Raji (cell line): ENCODE data around the gene STX2.
A peak's percentile ranks its signal among the peaks of the same experiment; 100 is the strongest.

ENCODE experiments used
- POLR2A ChIP-seq: IDR thresholded peaks from 2 replicates; pipeline ENCODE4 v1.6.1; 2011; ENCODE audit warnings: low read depth, low read length, control low read depth; ENCODE audit not compliant: insufficient read depth

Gene STX2

DNA sequence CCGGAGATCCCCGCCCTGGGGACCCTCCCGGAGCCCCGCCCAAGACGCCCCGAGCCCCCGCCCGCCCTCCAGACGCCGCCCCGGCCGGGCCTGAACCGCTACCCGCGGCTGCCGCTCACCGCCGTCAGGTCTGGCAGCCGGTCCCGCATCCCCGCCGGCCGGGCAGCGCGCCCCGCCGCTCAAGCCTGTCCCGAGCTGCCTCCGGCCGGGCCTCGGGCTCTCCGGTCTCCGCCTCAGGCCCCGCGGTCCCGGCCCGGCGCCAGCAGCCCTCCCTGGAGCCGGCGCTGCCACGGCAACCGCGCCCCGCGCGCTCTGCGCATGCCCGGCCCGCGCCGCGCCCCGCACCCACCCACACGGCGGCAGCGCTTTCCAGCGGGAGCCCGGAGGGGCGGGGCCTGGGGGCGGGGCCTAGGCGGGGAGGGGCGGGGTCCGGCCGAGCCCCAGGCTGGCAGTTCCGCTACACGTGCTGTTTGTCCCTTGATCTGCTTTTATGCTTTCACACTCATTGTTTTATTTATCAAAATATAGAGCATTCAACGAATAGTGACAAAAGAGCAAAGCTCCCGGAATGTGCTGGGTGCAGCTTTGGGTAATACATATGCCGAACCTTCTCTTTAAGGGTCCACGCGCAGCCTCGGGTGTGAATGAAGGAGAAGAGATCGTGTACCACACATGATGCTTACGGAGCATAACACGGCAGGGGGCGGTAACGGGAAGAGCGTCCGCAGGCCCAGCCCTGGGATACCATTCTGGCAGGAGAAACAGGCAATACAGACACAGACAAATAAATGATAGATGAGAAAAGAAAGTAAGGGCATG, at the start of gene STX2:
STX2 (minus strand) TSS at position 300 of the 819 bp plus-strand sequence; CDS start at position 149, 151 bp downstream.
- TF ChIP-seq POLR2A: peak; percentile 54

GRCh38 chr12:130881548-130881947, 42.5 kb upstream of the STX2 start:
- no peak for TF ChIP-seq POLR2A

DNA sequence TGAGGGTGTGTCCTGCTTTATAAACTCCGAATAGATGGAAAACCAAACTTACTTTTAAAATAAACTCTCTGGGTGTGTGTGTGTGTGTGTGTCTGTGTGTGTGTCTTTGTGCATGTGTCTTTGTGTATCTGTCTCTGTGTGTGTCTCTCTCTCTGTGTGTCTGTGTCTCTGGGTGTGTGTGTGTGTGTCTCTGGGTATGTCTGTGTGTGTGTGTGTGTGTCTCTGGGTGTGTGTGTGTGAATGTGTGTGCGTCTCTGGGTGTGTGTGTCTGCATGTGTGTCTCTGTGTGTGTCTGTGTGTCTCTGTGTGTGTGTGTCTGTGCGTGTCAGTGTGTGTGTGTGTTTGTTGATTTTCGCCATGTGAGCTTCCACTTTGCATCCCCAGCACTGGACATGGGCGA, 42.0 kb upstream of the STX2 start:
- TF ChIP-seq POLR2A: no peak

GRCh38 chr12:130880411-130880885, 41.4 kb upstream of the STX2 start:
- TF ChIP-seq POLR2A: no peak

- no peak for TF ChIP-seq POLR2A
These were observed 40.8 kb upstream of the STX2 start for GRCh38 chr12:130879781-130880389.

DNA sequence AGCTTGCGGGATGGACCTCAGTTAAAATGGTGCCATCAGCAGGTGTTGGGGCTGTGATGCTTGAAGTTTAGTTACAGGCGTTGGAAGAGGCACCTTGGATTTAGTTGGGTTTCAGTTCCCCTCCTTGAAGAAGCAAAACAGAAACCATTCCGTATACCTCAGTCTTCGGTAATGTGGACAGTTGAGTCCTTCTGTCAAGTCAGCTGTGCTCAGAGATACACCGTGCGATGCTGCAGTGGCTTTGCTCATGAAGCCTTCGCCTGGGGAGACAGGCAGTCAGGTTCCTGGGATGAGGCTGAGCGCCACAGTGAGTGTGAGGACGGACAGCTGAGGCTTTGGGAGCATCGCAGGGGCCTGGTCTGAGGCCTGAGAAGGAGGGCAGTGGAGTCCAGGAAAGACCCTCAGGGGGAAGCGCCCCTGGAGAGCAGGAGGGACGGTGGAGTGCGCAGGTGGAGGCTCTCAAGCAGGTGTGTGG, 40.2 kb upstream of the STX2 start:
- no peak for TF ChIP-seq POLR2A

GRCh38 chr12:130878193-130879185, 39.4 kb upstream of the STX2 start:
- TF ChIP-seq POLR2A: no peak; the same call in 1 of the 2 replicates

- TF ChIP-seq POLR2A: no peak
These were observed 38.3 kb upstream of the STX2 start for GRCh38 chr12:130877333-130877732.

- TF ChIP-seq POLR2A: no peak
These were observed 37.7 kb upstream of the STX2 start for GRCh38 chr12:130876758-130877157.

DNA sequence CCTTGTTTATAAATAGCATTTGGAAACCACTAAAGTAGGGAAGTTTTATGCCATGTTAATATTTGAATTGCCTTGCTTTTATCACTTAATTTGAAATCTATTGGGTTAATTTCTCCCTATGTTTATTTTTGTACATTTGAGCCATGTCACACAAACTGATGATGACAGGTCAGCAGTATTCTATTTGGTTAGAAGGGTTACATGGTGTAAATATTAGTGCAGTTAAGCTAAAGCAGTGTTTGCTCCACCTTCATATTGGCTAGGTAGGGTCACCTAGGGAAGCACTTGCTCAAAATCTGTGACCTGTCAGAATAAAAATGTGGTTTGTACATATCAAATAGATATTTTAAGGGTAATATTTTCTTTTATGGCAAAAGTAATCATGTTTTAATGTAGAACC, 37.2 kb upstream of the STX2 start:
- no peak for TF ChIP-seq POLR2A

DNA sequence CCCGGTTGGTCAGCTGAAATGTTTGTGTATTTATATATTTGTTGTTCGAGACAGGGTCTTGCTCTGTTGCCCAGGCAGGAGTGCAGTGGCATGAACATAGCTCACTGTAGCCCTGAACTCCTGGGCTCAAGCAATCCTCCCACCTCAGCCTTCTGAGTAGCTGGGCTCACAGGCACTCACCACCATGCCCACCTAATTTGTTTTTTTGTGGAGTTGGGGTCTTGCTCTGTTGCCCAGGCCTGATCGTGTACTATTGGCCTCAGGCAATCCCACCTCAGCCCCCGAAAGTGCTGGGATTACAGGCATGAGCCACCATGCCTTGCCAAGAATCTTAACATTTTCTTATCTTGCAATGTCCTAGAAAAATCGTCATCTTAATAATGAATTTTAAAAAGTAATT, 36.1 kb upstream of the STX2 start:
- TF ChIP-seq POLR2A: no peak

DNA sequence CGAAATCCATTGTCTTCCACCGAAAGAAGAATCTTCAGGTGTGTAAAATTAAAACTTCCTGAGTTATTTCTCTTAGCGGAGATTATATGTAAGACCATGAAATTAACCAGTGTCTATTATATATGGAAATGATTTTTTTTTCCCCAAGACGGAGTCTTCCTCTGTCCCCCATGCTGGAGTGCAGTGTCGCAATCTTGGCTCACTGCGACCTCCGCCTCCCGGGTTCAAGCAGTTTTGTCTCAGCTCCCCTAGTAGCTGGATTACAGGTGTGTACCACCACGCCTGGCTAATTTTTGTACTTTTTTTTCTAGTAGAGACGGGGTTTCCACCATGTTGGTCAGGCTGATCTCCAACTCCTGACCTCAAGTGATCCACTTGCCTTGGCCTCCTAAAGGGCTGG, 35.6 kb upstream of the STX2 start:
- TF ChIP-seq POLR2A: no peak

GRCh38 chr12:130873825-130874224, 34.8 kb upstream of the STX2 start:
- no peak for TF ChIP-seq POLR2A

DNA sequence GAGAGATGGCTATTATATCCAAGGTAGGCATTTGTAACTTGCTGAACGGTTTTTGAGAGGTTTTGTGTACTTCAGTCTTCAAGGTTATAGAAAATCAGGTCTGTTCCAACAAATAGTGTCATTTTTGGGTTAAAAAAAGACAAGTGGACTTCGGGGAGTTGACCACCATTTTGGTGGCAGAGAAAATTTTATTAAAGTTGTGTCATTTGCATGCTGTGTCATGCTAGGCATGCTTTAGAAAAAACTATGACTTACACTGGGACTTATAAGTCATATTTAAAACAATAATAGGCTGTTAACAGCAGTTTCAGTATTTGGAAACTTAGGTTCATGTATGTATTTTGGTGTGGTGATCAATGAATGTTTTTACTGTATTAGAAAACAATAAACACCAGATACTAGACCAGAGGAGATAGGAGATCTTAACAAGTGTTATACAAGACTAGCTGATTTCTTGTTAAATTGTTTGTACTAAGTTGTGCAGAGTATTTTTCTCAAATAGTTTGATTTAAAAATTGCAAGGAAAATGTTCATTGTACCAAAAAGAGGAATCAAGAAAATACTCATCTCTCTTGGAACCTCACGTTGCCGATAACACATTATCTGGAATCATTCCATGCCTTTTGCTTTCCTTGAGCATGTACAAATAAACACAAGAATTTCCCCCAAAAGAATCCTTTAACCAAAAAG, 34.2 kb upstream of the STX2 start:
- TF ChIP-seq POLR2A: no peak

DNA sequence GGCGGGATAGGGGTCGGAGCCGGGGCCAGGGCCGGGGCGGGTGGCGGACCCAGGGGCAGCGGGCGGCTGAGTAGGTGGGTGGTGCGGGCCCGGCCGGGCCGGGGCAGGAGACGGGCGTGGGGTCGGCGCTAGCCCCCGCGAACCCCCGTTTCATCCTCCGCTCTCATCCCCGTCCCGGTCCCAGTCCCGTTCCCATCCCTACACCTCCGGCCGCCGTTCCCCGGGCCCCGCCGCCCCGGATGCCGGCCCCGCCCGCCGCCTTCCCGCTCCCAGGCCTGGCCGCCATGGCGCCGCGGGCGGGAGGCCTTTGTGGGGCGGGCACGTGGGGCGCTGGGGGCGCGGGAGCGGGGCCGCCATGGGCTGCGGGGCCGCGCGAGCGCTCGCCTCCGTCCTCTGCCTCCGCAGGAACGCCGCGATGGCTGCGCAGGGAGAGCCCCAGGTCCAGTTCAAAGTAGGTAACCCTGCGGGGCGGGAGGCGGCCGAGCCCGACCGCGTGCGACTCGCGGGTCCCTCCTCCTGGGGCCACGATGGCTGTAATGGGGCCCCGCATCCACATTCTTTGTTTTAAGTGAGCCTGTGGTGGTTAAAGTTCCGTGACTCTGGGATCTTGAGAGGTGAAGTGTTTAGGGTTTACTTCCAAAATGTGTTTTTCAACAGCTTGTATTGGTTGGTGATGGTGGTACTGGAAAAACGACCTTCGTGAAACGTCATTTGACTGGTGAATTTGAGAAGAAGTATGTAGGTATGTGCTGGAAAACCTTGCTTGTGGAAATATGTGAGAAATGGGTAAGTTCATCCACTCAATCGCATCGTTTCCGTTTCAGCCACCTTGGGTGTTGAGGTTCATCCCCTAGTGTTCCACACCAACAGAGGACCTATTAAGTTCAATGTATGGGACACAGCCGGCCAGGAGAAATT, 33.4 kb upstream of the STX2 start:
- TF ChIP-seq POLR2A: no peak
